Mammary epithelial cell (primary cell): Measurements from ENCODE around the gene ZNF17.

Experiments
- EZH2 ChIP-seq: IDR thresholded peaks from 2 replicates; pipeline ENCODE4 v1.6.1; 2012; ENCODE audit warnings: low read length, inconsistent platforms, borderline replicate concordance
- TF ChIP-seq, protein P1 (sequence below), 2 donors: IDR thresholded peaks in 1 of 2; conservative IDR thresholded peaks in 1 of 2; 2 replicates each; pipeline ENCODE4 v1.5.1; 2011 to 2012; ENCODE audit warnings: inconsistent platforms in 2 of 2, low read length in 2 of 2, mild to moderate bottlenecking in 2 of 2, control low read depth in 1 of 2, low read depth in 1 of 2; ENCODE audit not compliant: insufficient read depth in 1 of 2; ENCODE audit errors: extremely low read depth in 1 of 2

DNA sequence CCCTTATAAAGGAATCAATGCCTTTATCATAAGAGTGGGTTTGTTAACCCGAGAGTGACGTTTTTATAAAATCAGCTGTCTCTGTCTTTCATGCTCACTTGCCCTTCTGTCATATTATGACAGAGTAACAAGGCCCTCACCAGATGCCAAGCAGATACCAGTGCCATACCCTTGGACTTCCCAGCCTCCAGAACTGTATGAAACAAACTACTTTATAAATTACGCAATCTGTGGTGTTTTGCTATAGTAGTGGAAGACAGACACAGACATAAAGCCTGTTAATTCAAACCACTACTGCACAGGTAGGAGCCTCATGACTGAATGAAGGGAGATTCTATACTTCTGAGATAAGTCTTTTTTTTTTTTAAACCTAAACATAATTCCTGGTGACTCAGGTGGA is 41.3 kb downstream of the ZNF17 start:
- TF ChIP-seq, protein P1, sequence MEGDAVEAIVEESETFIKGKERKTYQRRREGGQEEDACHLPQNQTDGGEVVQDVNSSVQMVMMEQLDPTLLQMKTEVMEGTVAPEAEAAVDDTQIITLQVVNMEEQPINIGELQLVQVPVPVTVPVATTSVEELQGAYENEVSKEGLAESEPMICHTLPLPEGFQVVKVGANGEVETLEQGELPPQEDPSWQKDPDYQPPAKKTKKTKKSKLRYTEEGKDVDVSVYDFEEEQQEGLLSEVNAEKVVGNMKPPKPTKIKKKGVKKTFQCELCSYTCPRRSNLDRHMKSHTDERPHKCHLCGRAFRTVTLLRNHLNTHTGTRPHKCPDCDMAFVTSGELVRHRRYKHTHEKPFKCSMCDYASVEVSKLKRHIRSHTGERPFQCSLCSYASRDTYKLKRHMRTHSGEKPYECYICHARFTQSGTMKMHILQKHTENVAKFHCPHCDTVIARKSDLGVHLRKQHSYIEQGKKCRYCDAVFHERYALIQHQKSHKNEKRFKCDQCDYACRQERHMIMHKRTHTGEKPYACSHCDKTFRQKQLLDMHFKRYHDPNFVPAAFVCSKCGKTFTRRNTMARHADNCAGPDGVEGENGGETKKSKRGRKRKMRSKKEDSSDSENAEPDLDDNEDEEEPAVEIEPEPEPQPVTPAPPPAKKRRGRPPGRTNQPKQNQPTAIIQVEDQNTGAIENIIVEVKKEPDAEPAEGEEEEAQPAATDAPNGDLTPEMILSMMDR (conservative IDR thresholded peaks at IDR 0.05 in 1 of 2, IDR thresholded peaks at IDR 0.05 in 1 of 2; ENCODE audit: extremely low read depth in 1 of 2, insufficient read depth in 1 of 2, low read depth in 1 of 2, low read length in 2 of 2), result no peak
- no peak for TF ChIP-seq EZH2
